Liver (tissue), 3 donors: Measurements from ENCODE around the gene CWH43.

Experiments used
- ATF3 ChIP-seq: IDR thresholded peaks from 2 replicates; pipeline ENCODE4 v1.6.1; 2016; ENCODE audit warnings: antibody characterized with exemption
- CTCF ChIP-seq: fragments of 150-350 bp; IDR thresholded peaks from 2 replicates; pipeline ENCODE4 v1.5.1; 2017; ENCODE audit warnings: improper control_type of control experiment, low read depth, low read length; ENCODE audit not compliant: missing input control
- EGR1 ChIP-seq, 2 donors: IDR thresholded peaks; 2 replicates each; pipeline ENCODE4 v1.6.1; 2016 to 2018; ENCODE audit warnings: antibody characterized with exemption in 2 of 2, low read depth in 2 of 2
- FOXA1 ChIP-seq: IDR thresholded peaks from 2 replicates; pipeline ENCODE4 v1.6.1; 2016; ENCODE audit warnings: antibody characterized with exemption
- HNF4A ChIP-seq, 2 donors: conservative IDR thresholded peaks; 2 replicates each; pipeline ENCODE4 v1.6.1; 2016; ENCODE audit warnings: antibody characterized with exemption in 2 of 2, mild to moderate bottlenecking in 2 of 2
- MAX ChIP-seq: IDR thresholded peaks from 2 replicates; pipeline ENCODE4 v1.6.1; 2016; ENCODE audit warnings: antibody characterized with exemption
- NR2F2 ChIP-seq: IDR thresholded peaks from 2 replicates; pipeline ENCODE4 v1.6.1; 2016; ENCODE audit warnings: antibody characterized with exemption
- RAD21 ChIP-seq, 2 donors: IDR thresholded peaks; 2 replicates each; pipeline ENCODE4 v1.6.1; 2016; ENCODE audit warnings: antibody characterized with exemption in 2 of 2, mild to moderate bottlenecking in 2 of 2
- SP1 ChIP-seq: IDR thresholded peaks from 2 replicates; pipeline ENCODE4 v1.6.1; 2018; ENCODE audit warnings: antibody characterized with exemption, mild to moderate bottlenecking
- TAF1 ChIP-seq: conservative IDR thresholded peaks from 2 replicates; pipeline ENCODE4 v1.6.1; 2016; ENCODE audit warnings: antibody characterized with exemption, mild to moderate bottlenecking
- YY1 ChIP-seq: IDR thresholded peaks from 2 replicates; pipeline ENCODE4 v1.6.1; 2016; ENCODE audit warnings: antibody characterized with exemption, mild to moderate bottlenecking
- TF ChIP-seq, protein P1 (sequence below): IDR thresholded peaks from 2 replicates; pipeline ENCODE4 v1.6.1; 2016; ENCODE audit warnings: antibody characterized with exemption
- TF ChIP-seq, protein P2 (sequence below): IDR thresholded peaks from 2 replicates; pipeline ENCODE4 v1.6.1; 2016; ENCODE audit warnings: antibody characterized with exemption, mild to moderate bottlenecking
- donor health status: healthy.
- donor health status: healthy.

GRCh38 chr4:48949518-48950219, 36.4 kb upstream of the CWH43 start:
- TF ChIP-seq NR2F2 (no peak), MAX (no peak), CTCF (no peak), RAD21 (IDR thresholded peaks at IDR 0.05) (no peak), HNF4A (conservative IDR thresholded peaks at IDR 0.05) (no peak), YY1 (no peak), ATF3 (no peak), EGR1 (IDR thresholded peaks at IDR 0.05; ENCODE audit: low read depth in 2 of 2) (no peak), SP1 (no peak), TAF1 (no peak), FOXA1 (no peak)
- TF ChIP-seq, protein P1, sequence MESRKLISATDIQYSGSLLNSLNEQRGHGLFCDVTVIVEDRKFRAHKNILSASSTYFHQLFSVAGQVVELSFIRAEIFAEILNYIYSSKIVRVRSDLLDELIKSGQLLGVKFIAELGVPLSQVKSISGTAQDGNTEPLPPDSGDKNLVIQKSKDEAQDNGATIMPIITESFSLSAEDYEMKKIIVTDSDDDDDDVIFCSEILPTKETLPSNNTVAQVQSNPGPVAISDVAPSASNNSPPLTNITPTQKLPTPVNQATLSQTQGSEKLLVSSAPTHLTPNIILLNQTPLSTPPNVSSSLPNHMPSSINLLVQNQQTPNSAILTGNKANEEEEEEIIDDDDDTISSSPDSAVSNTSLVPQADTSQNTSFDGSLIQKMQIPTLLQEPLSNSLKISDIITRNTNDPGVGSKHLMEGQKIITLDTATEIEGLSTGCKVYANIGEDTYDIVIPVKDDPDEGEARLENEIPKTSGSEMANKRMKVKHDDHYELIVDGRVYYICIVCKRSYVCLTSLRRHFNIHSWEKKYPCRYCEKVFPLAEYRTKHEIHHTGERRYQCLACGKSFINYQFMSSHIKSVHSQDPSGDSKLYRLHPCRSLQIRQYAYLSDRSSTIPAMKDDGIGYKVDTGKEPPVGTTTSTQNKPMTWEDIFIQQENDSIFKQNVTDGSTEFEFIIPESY, result no peak
- TF ChIP-seq, protein P2, sequence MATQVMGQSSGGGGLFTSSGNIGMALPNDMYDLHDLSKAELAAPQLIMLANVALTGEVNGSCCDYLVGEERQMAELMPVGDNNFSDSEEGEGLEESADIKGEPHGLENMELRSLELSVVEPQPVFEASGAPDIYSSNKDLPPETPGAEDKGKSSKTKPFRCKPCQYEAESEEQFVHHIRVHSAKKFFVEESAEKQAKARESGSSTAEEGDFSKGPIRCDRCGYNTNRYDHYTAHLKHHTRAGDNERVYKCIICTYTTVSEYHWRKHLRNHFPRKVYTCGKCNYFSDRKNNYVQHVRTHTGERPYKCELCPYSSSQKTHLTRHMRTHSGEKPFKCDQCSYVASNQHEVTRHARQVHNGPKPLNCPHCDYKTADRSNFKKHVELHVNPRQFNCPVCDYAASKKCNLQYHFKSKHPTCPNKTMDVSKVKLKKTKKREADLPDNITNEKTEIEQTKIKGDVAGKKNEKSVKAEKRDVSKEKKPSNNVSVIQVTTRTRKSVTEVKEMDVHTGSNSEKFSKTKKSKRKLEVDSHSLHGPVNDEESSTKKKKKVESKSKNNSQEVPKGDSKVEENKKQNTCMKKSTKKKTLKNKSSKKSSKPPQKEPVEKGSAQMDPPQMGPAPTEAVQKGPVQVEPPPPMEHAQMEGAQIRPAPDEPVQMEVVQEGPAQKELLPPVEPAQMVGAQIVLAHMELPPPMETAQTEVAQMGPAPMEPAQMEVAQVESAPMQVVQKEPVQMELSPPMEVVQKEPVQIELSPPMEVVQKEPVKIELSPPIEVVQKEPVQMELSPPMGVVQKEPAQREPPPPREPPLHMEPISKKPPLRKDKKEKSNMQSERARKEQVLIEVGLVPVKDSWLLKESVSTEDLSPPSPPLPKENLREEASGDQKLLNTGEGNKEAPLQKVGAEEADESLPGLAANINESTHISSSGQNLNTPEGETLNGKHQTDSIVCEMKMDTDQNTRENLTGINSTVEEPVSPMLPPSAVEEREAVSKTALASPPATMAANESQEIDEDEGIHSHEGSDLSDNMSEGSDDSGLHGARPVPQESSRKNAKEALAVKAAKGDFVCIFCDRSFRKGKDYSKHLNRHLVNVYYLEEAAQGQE, result no peak
